Vagina (tissue), 2 donors: ENCODE data around the gene INPP4B. TPM values are rescaled to one million over a fixed set of nuclear protein-coding genes. Genes with fewer than 3 reads are reported as not detected.

ENCODE experiments used
- DNase-seq, 2 donors: peaks; one replicate each; pipeline ENCODE4 v3.0.0-alpha.2; 2017; ENCODE audit errors: extremely low spot score in 2 of 2
- H3K27ac ChIP-seq: fragments of 200-600 bp; sonication (generic); one replicate; pipeline ENCODE4 v1.5.1; 2019
- H3K27me3 ChIP-seq: fragments of 200-600 bp; sonication (generic); one replicate; pipeline ENCODE4 v1.5.1; 2019
- H3K36me3 ChIP-seq, 2 donors: fragments of 200-600 bp; sonication (generic); one replicate each; pipeline ENCODE4 v1.5.1; 2017 to 2019
- H3K4me1 ChIP-seq: fragments of 200-600 bp; sonication (generic); one replicate; pipeline ENCODE4 v1.5.1; 2019
- H3K4me3 ChIP-seq, 2 donors: fragments of 200-600 bp; sonication (generic); 1 replicate in 1 of 2; 2 replicates in 1 of 2; pipeline ENCODE4 v1.5.1; 2016 to 2019
- H3K9me3 ChIP-seq: fragments of 200-600 bp; sonication (generic); one replicate; pipeline ENCODE4 v1.5.1; 2019
- CTCF ChIP-seq, 3 experiments: fragments of 450-650 bp in 2 of 3; fragments of 200-600 bp in 1 of 3; sonication (generic) in 1 of 3; IDR thresholded peaks; one replicate each; pipeline ENCODE4 v1.5.1; 2017 to 2019; ENCODE audit warnings: antibody characterized with exemption in 3 of 3, mild to moderate bottlenecking in 2 of 3, moderate library complexity in 2 of 3
- POLR2A ChIP-seq, 2 donors: fragments of 450-650 bp; IDR thresholded peaks; one replicate each; pipeline ENCODE4 v1.6.1; 2017; ENCODE audit warnings: antibody characterized with exemption in 2 of 2, mild to moderate bottlenecking in 2 of 2, moderate library complexity in 2 of 2
- POLR2AphosphoS5 ChIP-seq, 2 donors: sonication (generic); formaldehyde crosslinking; IDR thresholded peaks; one replicate each; pipeline ENCODE4 v1.9.0; 2017; ENCODE audit warnings: antibody characterized with exemption in 2 of 2, mild to moderate bottlenecking in 2 of 2, low read depth in 1 of 2; ENCODE audit not compliant: insufficient read depth in 1 of 2
- intact Hi-C: fragments of 100-400 bp; cut with DNase I; formaldehyde crosslinking; loops from one replicate; pipeline ENCODE4 v1.15.1; 2023
- total RNA-seq: library from RNA; depleted of rRNA; stranded (reverse); fragments of >200 nt; gene quantifications from one replicate; pipeline ENCODE4 v1.2.3, GENCODE V29; 2016

Gene INPP4B
- total RNA-seq, 1 donor from 2014 or later: 21.1 TPM

- TF ChIP-seq POLR2AphosphoS5 (IDR thresholded peaks at IDR 0.05; ENCODE audit: insufficient read depth in 1 of 2, low read depth in 1 of 2) (no peak), CTCF (IDR thresholded peaks at IDR 0.05) (no peak), POLR2A (IDR thresholded peaks at IDR 0.05) (no peak)
- DNase-seq: no peak
- no peaks in the 10 kb centered on the region for H3K36me3 ChIP-seq
- intact Hi-C loops: loop anchor here (10.0 kb wide), 1 partner anchor 721 kb away; no protein-coding TSS in a partner anchor
- no peaks in the 10 kb centered on the region for H3K27me3 ChIP-seq
- H3K9me3 ChIP-seq: no peaks in the 10 kb centered on the region
- peak overlapping the region; percentile 54 to 70 for H3K4me3 ChIP-seq
- H3K27ac ChIP-seq: peak overlapping the region; percentile 73
- peaks cover 5% of the 10 kb centered on the region for H3K4me1 ChIP-seq
Observed at GRCh38 chr4:142845293-142846107, 601 bp downstream of the INPP4B start.

GRCh38 chr4:142844782-142845181 lies 1.3 kb downstream of the INPP4B start:
- DNase-seq: no peak
- no peak for TF ChIP-seq POLR2A (IDR thresholded peaks at IDR 0.05)
- no peak for TF ChIP-seq CTCF (IDR thresholded peaks at IDR 0.05)
- TF ChIP-seq POLR2AphosphoS5 (IDR thresholded peaks at IDR 0.05; ENCODE audit: insufficient read depth in 1 of 2, low read depth in 1 of 2): no peak
- Histone ChIP-seq H3K4me1 (peaks cover 5% of the 10 kb centered on the region), H3K9me3 (no peaks in the 10 kb centered on the region), H3K4me3 (peak overlapping the region; percentile 54 to 70), H3K27ac (peak overlapping the region; percentile 73), H3K36me3 (no peaks in the 10 kb centered on the region), H3K27me3 (no peaks in the 10 kb centered on the region)
- intact Hi-C loops: loop anchor here (5.0 to 10.0 kb wide), 2 partner anchors 487 to 720 kb away; no protein-coding TSS in a partner anchor

GRCh38 chr4:142840516-142841123 lies 5.5 kb downstream of the INPP4B start:
- TF ChIP-seq POLR2AphosphoS5 (IDR thresholded peaks at IDR 0.05; ENCODE audit: insufficient read depth in 1 of 2, low read depth in 1 of 2): no peak
- TF ChIP-seq CTCF (IDR thresholded peaks at IDR 0.05): peak; percentile 46 to 55 (median 52)
- no peak for TF ChIP-seq POLR2A (IDR thresholded peaks at IDR 0.05)
- no peaks in the 10 kb centered on the region for H3K27me3 ChIP-seq

GRCh38 chr4:142838778-142839177 lies 7.3 kb downstream of the INPP4B start:
- H3K27ac ChIP-seq: no peak overlapping the region
- no peak overlapping the region for H3K4me3 ChIP-seq
- H3K27me3 ChIP-seq: no peaks in the 10 kb centered on the region
- TF ChIP-seq CTCF (IDR thresholded peaks at IDR 0.05): no peak
- TF ChIP-seq POLR2AphosphoS5 (IDR thresholded peaks at IDR 0.05; ENCODE audit: insufficient read depth in 1 of 2, low read depth in 1 of 2): no peak
- no peak for TF ChIP-seq POLR2A (IDR thresholded peaks at IDR 0.05)
- no peaks in the 10 kb centered on the region for H3K9me3 ChIP-seq
- no peak for DNase-seq
- no peaks in the 10 kb centered on the region for H3K36me3 ChIP-seq
- intact Hi-C loops: no loop called here
- H3K4me1 ChIP-seq: no peaks in the 10 kb centered on the region

More at GRCh38 chr4:142840516-142841123, 5.5 kb downstream of the INPP4B start:
- intact Hi-C loops: loop anchor here (5.0 to 10.0 kb wide), 2 partner anchors 483 to 716 kb away; no protein-coding TSS in a partner anchor
- Histone ChIP-seq H3K27ac (no peak overlapping the region), H3K9me3 (no peaks in the 10 kb centered on the region), H3K4me1 (no peaks in the 10 kb centered on the region), H3K36me3 (no peaks in the 10 kb centered on the region), H3K4me3 (no peak overlapping the region)
- no peak for DNase-seq
